GM12878 (cell line): Measurements from ENCODE around the gene CLIC3. TPM values are rescaled to one million over a fixed set of nuclear protein-coding genes. Genes with fewer than 3 reads are reported as not detected.
A peak's percentile ranks its signal among the peaks of the same experiment; 100 is the strongest.

ENCODE experiments used
- ATAC-seq: fragments of 200-7000 bp; cut with Tn5 transposase; 3 replicates; pipeline ENCODE4 v1.9.1; 2020; ENCODE audit warnings: mild to moderate bottlenecking, moderate library complexity
- BruUV-seq: library from RNA; stranded (reverse); fragments of 400-500 nt; replicated peaks from 2 replicates; lab custom pipeline; 2021; lab: Mats Ljungman, UMichigan
- CTCF ChIA-PET: fragments of 300-600 bp; sonication (Branson Sonifier 250); formaldehyde crosslinking; extraction: SDS; loops from one replicate; lab custom pipeline; 2021; ENCODE audit warnings: inconsistent platforms; lab: Yijun Ruan, JAX
- POLR2A ChIA-PET: fragments of 350-600 bp; formaldehyde crosslinking; extraction: SDS; loops from one replicate; lab custom pipeline; 2021; ENCODE audit warnings: inconsistent platforms; lab: Charles Lee
- RAD21 ChIA-PET: fragments of 300-600 bp; sonication (Branson Sonifier 250); formaldehyde crosslinking; loops from one replicate; lab custom pipeline; 2023; ENCODE audit warnings: antibody characterized with exemption; ENCODE audit not compliant: unreplicated experiment; lab: Charles Lee
- SMC1A ChIA-PET: fragments of 300-600 bp; sonication (Branson Sonifier 250); formaldehyde crosslinking; loops from one replicate; lab custom pipeline; 2023; ENCODE audit not compliant: unreplicated experiment, uncharacterized antibody; lab: Charles Lee
- DNase-seq: peaks from one replicate; pipeline ENCODE4 v3.0.0-alpha.2; 2011; ENCODE audit warnings: low read depth, low spot score
- FAIRE-seq: peaks from 3 replicates; lab custom pipeline; 2011; peaks lifted over from hg19 to GRCh38; lab: Jason Lieb, UNC
- H2AFZ ChIP-seq: 2 replicates; pipeline ENCODE4 v1.6.0; 2011; ENCODE audit warnings: low read depth, low read length, control low read depth; ENCODE audit not compliant: control insufficient read depth
- H3K27ac ChIP-seq: 2 replicates; pipeline ENCODE4 v1.5.1; 2011; ENCODE audit warnings: control low read depth; ENCODE audit not compliant: control insufficient read depth, insufficient read depth
- H3K27me3 ChIP-seq, 2 experiments: replicated peaks in 1 of 2; 2 replicates each; pipeline versions ENCODE4 v1.6.0 to v1.6.1; 2011; ENCODE audit warnings: low read length in 1 of 2; ENCODE audit not compliant: control insufficient read depth in 2 of 2, insufficient read depth in 2 of 2
- H3K36me3 ChIP-seq, 2 experiments: 2 replicates each; pipeline ENCODE4 v1.5.1; 2011; ENCODE audit warnings: low read length in 1 of 2; ENCODE audit not compliant: control insufficient read depth in 2 of 2, insufficient read depth in 2 of 2
- H3K4me1 ChIP-seq: 2 replicates; pipeline ENCODE4 v1.6.1; 2011; ENCODE audit warnings: mild to moderate bottlenecking, low read length, moderate library complexity, mixed read lengths; ENCODE audit not compliant: control insufficient read depth, insufficient read depth
- H3K4me2 ChIP-seq: 2 replicates; pipeline ENCODE4 v1.6.0; 2011; ENCODE audit warnings: control low read depth; ENCODE audit not compliant: control insufficient read depth, insufficient read depth
- H3K4me3 ChIP-seq: fragments of 200-600 bp; sonication (generic); 2 replicates; pipeline ENCODE4 v1.5.1; 2016
- H3K79me2 ChIP-seq: 2 replicates; pipeline ENCODE4 v1.6.0; 2011; ENCODE audit warnings: low read length; ENCODE audit not compliant: control insufficient read depth, insufficient read depth
- H3K9ac ChIP-seq: 2 replicates; pipeline ENCODE4 v1.8.0; 2011; ENCODE audit warnings: low read length, control low read depth, mixed read lengths; ENCODE audit not compliant: control insufficient read depth, insufficient read depth
- H3K9me3 ChIP-seq: replicated peaks from 3 replicates; pipeline ENCODE4 v1.5.1; 2011; ENCODE audit warnings: mild to moderate bottlenecking, low read length; ENCODE audit not compliant: control insufficient read depth, insufficient read depth
- H4K20me1 ChIP-seq: 2 replicates; pipeline ENCODE4 v1.6.0; 2011; ENCODE audit not compliant: control insufficient read depth, insufficient read depth
- CEBPB ChIP-seq, 2 experiments: fragments of 150-350 bp in 1 of 2; IDR thresholded peaks; 2 replicates each; pipeline ENCODE4 v1.6.1; 2012 to 2014; ENCODE audit warnings: low read depth in 2 of 2, low read length in 2 of 2, borderline replicate concordance in 1 of 2, inconsistent platforms in 1 of 2
- ELK1 ChIP-seq: IDR thresholded peaks from 2 replicates; pipeline ENCODE4 v1.6.1; 2012; ENCODE audit warnings: low read depth, low read length, improper control_type of control experiment
- KAT2A ChIP-seq: conservative IDR thresholded peaks from 2 replicates; pipeline ENCODE4 v1.6.1; 2011; ENCODE audit warnings: low read depth, low read length; ENCODE audit not compliant: control insufficient read depth
- MAX ChIP-seq: IDR thresholded peaks from 2 replicates; pipeline ENCODE4 v1.6.1; 2012; ENCODE audit warnings: low read depth, low read length, improper control_type of control experiment
- MYB ChIP-seq: fragments of 150-350 bp; IDR thresholded peaks from 2 replicates; pipeline ENCODE4 v1.6.1; 2014; ENCODE audit warnings: mild to moderate bottlenecking, low read depth, low read length, borderline replicate concordance
- WGBS: methylation state at CpG from one replicate; pipeline ENCODE4 v1.1.6; 2016; ENCODE audit warnings: low lambda C conversion rate; ENCODE audit not compliant: insufficient replicate concordance, insufficient coverage; ENCODE audit errors: missing lambda C conversion rate; 5-methylcytosine and 5-hydroxymethylcytosine counted together
- in situ Hi-C: fragments of 300-500 bp; cut with MboI; formaldehyde crosslinking; loops from 9 replicates; pipeline ENCODE4 v1.14.3; 2018; ENCODE audit warnings: mixed read lengths
- intact Hi-C: fragments of 100-400 bp; cut with micrococcal nuclease; formaldehyde crosslinking; loops from one replicate; pipeline ENCODE4 v1.14.2; 2022; ENCODE audit not compliant: unreplicated experiment
- polyA plus RNA-seq, 11 experiments: library from polyadenylated mRNA; depleted of rRNA in 4 of 11; unstranded in 6 of 11; stranded (reverse) in 5 of 11; fragments of >200 nt; fragmentation: Nextera tagmentation in 4 of 11; fragmentation: Illumina TruSeq in 1 of 11; extraction: Ambion mirVana in 4 of 11; extraction: Trizol in 1 of 11; gene quantifications; 1 replicate in 1 of 11; 2 replicates in 10 of 11; pipeline versions ENCODE4 v1.2.1 to v1.2.3, GENCODE V29; 2011 to 2016; ENCODE audit warnings: inconsistent platforms in 2 of 11, missing spikeins in 2 of 11, low read depth in 1 of 11
- total RNA-seq, 4 experiments: library from RNA; depleted of rRNA in 3 of 4; stranded (reverse); fragments of >200 nt in 3 of 4; fragmentation: Illumina TruSeq in 1 of 4; extraction: Trizol in 1 of 4; gene quantifications; 2 replicates each; pipeline versions ENCODE4 v1.2.1 to v1.2.3, GENCODE V29; 2013 to 2021

Gene CLIC3
- total and polyA plus RNA-seq, 10 of the 15 experiments (the other 5 are each of a cell fraction or from before 2014, with no cell fraction given), result 0.31 TPM; not detected in 9

GRCh38 chr9:136991993-136992818 lies 4.2 kb downstream of the CLIC3 start, which contains the start of gene PAXX (continued):
- TF ChIP-seq KAT2A (no peak), MAX (peak; percentile 81), CEBPB (IDR thresholded peaks at IDR 0.05; ENCODE audit: borderline replicate concordance in 1 of 2, low read depth in 2 of 2, low read length in 2 of 2) (no peak), MYB (no peak)

- ChIA-PET RAD21 (no interaction called here), POLR2A (no interaction called here)
- in situ Hi-C loops, result no loop called here
Observed at GRCh38 chr9:136990242-136990911, 6.0 kb downstream of the CLIC3 start.

More at GRCh38 chr9:136990242-136990911, 6.0 kb downstream of the CLIC3 start:
- no TSS peak for BruUV-seq
- Histone ChIP-seq H3K27me3 (peaks cover 0 to 5% of the 10 kb centered on the region in 2 experiments), H3K79me2 (no peaks in the 10 kb centered on the region; the same call in 1 of the 2 replicates), H3K4me2 (no peak overlapping the region), H4K20me1 (no peaks in the 10 kb centered on the region), H3K27ac (no peak overlapping the region), H3K9me3 (no peaks in the 10 kb centered on the region; the same call in 2 of the 3 replicates), H3K36me3 (no peaks in the 10 kb centered on the region), H3K4me1 (peaks cover 8% of the 10 kb centered on the region), H2AFZ (no peak overlapping the region), H3K9ac (no peak overlapping the region), H3K4me3 (no peak overlapping the region)
- intact Hi-C loops, result no loop called here
- no peak for FAIRE-seq
- no peak for ATAC-seq
- DNase-seq, result no peak
- CTCF ChIA-PET, result interaction anchor here (3.3 kb wide), 1 partner anchor 39 kb away, joined by 17 read pairs; no protein-coding TSS in a partner anchor
- SMC1A ChIA-PET, result no interaction called here
- no peak for TF ChIP-seq ELK1
- WGBS, result 43% methylated on average over 10 of the region's 10 CpGs
